Ishikawa (cell line): ENCODE measurements around the gene MAMDC2.

Experiments used
- CEBPB ChIP-seq: IDR thresholded peaks from 2 replicates; pipeline ENCODE4 v1.6.1; 2012
- CREB1 ChIP-seq: IDR thresholded peaks from 2 replicates; pipeline ENCODE4 v1.6.1; 2012; ENCODE audit warnings: low read depth
- EGR1 ChIP-seq: IDR thresholded peaks from 2 replicates; pipeline ENCODE4 v1.6.1; 2012
- EP300 ChIP-seq: IDR thresholded peaks from 2 replicates; pipeline ENCODE4 v1.6.1; 2012; ENCODE audit warnings: borderline replicate concordance
- NFIC ChIP-seq: IDR thresholded peaks from 2 replicates; pipeline ENCODE4 v1.6.1; 2012
- RAD21 ChIP-seq: IDR thresholded peaks from 2 replicates; pipeline ENCODE4 v1.6.1; 2012; ENCODE audit warnings: low read depth
- REST ChIP-seq: IDR thresholded peaks from 2 replicates; pipeline ENCODE4 v1.6.1; 2012; ENCODE audit warnings: low read depth, mild to moderate bottlenecking
- TAF1 ChIP-seq: IDR thresholded peaks from 2 replicates; pipeline ENCODE4 v1.6.1; 2012; ENCODE audit warnings: low read depth, mild to moderate bottlenecking
- TEAD4 ChIP-seq: IDR thresholded peaks from 2 replicates; pipeline ENCODE4 v1.6.1; 2012
- YY1 ChIP-seq: IDR thresholded peaks from 2 replicates; pipeline ENCODE4 v1.6.1; 2012; ENCODE audit warnings: low read depth
- TF ChIP-seq, protein P1 (sequence below): IDR thresholded peaks from 2 replicates; pipeline ENCODE4 v1.6.1; 2012

DNA sequence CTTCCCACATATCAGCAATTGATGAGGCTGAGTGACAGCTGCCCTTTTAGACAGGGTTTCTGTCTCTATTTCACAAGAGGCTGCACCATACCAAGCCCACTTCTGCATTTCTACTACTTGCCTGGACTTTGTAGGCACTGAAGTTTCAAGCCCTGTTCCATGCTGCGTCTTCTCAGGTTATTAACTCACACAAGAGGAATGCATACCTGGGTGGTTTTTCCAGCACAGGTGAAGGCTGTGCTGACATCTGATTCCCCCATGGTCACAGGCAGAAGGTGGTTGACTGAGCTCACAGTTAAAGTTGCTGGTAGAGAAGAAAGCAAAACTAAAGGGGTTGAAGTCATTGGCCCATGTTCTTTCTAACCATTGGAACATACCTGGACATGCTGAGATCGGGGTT is 86.6 kb downstream of the MAMDC2 start:
- TF ChIP-seq, protein P1, sequence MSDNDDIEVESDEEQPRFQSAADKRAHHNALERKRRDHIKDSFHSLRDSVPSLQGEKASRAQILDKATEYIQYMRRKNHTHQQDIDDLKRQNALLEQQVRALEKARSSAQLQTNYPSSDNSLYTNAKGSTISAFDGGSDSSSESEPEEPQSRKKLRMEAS: no peak
- TF ChIP-seq YY1 (no peak), RAD21 (no peak), NFIC (no peak), REST (no peak), EP300 (no peak), TEAD4 (no peak), TAF1 (no peak), EGR1 (no peak), CREB1 (no peak), CEBPB (no peak)
